ENCODE results near the gene MYO18B. TPM values are rescaled to one million over a fixed set of nuclear protein-coding genes. Genes with fewer than 3 reads are reported as not detected.

The MYO18B gene
- total and polyA plus RNA-seq, 2 donors (not counting 3 experiments of a cell fraction or from before 2014, with no cell fraction given), result 0.01 TPM; not detected in 1

DNA sequence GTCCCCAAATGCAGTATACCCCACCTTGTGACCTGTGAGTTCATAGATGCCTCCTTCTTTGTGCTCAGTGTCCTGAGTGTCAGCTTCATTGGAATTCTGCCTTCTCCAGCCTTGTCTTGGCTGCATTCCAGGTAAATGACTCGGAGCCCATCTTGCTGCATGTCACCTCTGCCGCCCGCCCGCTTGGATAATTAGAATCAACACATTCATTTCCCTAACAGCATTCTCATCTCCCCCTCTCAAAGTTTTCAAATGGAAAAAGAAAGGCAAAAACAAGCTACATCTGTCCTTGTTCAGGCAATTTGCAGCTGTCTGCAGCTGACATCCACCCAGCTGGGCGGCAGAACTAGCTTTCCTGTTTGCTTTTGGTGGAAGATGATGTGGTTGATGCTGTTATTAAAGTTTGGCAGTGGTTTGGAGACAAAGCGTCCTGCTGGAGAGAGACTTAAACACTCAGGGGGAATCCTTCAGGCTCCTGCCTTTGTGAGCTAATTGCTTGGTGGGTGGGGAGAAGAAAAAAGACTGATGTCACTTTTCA lies 228.5 kb downstream of the MYO18B start:
- POLR2A ChIA-PET, result no interaction called here

More for the DNA sequence above, 228.5 kb downstream of the MYO18B start:
- Histone ChIP-seq H3K79me2 (ENCODE audit: control insufficient read depth, insufficient read depth, low read length) (no peaks in the 10 kb centered on the region), H3K9me1 (replicated peaks; ENCODE audit: control insufficient read depth, extremely low read depth, insufficient read depth, low read length) (no peaks in the 10 kb centered on the region), H3K27me3 (ENCODE audit: control insufficient read depth in 2 of 2, insufficient read depth in 2 of 2, low read length in 2 of 2) (no peaks in the 10 kb centered on the region), H4K20me1 (replicated peaks; ENCODE audit: control insufficient read depth, extremely low read depth, insufficient read depth, low read length) (no peaks in the 10 kb centered on the region), H3K36me3 (ENCODE audit: control insufficient read depth in 2 of 2, extremely low read depth in 1 of 2, insufficient read depth in 2 of 2, low read length in 2 of 2) (no peaks in the 10 kb centered on the region), H3K4me1 (ENCODE audit: control insufficient read depth, extremely low read depth, insufficient read depth, low read length) (no peaks in the 10 kb centered on the region), H2AFZ (ENCODE audit: low read depth, low read length) (no peak overlapping the region), H3K4me2 (ENCODE audit: insufficient read depth, low read length) (no peak overlapping the region), H3K27ac (ENCODE audit: insufficient read depth, low read depth, low read length) (no peak overlapping the region), H3K4me3 (replicated peaks in 1 of 3; ENCODE audit: insufficient read depth in 1 of 3, low read depth in 1 of 3, low read length in 3 of 3) (no peak overlapping the region), H3K9ac (replicated peaks; ENCODE audit: extremely low read depth, insufficient read depth, low read length) (no peak overlapping the region), H3K9me3 (replicated peaks; ENCODE audit: control insufficient read depth, insufficient read depth, low read length) (peaks cover 4% of the 10 kb centered on the region)
- dilution Hi-C loops (cut with MboI; ENCODE audit: extremely low pct_ligation_motif_present, low sequenced_read_pairs) (no loop called here), intact Hi-C loops (cut with micrococcal nuclease) (no loop called here)
- CTCF ChIA-PET, result no interaction called here
- TF ChIP-seq, protein P1, sequence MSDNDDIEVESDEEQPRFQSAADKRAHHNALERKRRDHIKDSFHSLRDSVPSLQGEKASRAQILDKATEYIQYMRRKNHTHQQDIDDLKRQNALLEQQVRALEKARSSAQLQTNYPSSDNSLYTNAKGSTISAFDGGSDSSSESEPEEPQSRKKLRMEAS (IDR thresholded peaks at IDR 0.05; ENCODE audit: insufficient read depth, insufficient read length), result no peak
- TF ChIP-seq, protein P2, sequence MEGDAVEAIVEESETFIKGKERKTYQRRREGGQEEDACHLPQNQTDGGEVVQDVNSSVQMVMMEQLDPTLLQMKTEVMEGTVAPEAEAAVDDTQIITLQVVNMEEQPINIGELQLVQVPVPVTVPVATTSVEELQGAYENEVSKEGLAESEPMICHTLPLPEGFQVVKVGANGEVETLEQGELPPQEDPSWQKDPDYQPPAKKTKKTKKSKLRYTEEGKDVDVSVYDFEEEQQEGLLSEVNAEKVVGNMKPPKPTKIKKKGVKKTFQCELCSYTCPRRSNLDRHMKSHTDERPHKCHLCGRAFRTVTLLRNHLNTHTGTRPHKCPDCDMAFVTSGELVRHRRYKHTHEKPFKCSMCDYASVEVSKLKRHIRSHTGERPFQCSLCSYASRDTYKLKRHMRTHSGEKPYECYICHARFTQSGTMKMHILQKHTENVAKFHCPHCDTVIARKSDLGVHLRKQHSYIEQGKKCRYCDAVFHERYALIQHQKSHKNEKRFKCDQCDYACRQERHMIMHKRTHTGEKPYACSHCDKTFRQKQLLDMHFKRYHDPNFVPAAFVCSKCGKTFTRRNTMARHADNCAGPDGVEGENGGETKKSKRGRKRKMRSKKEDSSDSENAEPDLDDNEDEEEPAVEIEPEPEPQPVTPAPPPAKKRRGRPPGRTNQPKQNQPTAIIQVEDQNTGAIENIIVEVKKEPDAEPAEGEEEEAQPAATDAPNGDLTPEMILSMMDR (IDR thresholded peaks at IDR 0.05; ENCODE audit: extremely low read depth in 1 of 2, insufficient read depth in 1 of 2, low read depth in 1 of 2, low read length in 2 of 2), result no peak
- no peak for FAIRE-seq
- BruUV-seq (replicated peaks), result no TSS peak
- no peak for DNase-seq (ENCODE audit: low read depth, low spot score)

Data from endothelial cell of umbilical vein (primary cell).